H1 (cell line): Measurements from ENCODE around the gene OSBPL5. TPM values are rescaled to one million over a fixed set of nuclear protein-coding genes. Genes with fewer than 3 reads are reported as not detected.

Experiments
- CBX8 ChIP-seq: fragments of 300-800, 300-1000 bp; sonication (generic); IDR thresholded peaks from 2 replicates; pipeline ENCODE4 v1.7.1; 2016; ENCODE audit warnings: low read depth, low read length, borderline replicate concordance
- EGR1 ChIP-seq: IDR thresholded peaks from 2 replicates; pipeline ENCODE4 v1.6.1; 2011; ENCODE audit warnings: low read depth, low read length, borderline replicate concordance
- EP300 ChIP-seq, 2 experiments: IDR thresholded peaks; 1 replicate in 1 of 2; 2 replicates in 1 of 2; pipeline ENCODE4 v1.6.1; 2011 to 2012; ENCODE audit warnings: low read depth in 2 of 2, low read length in 2 of 2, mild to moderate bottlenecking in 2 of 2, borderline replicate concordance in 1 of 2, inconsistent platforms in 1 of 2, moderate library complexity in 1 of 2
- KDM4A ChIP-seq: IDR thresholded peaks from one replicate; pipeline ENCODE4 v1.7.1; 2012; ENCODE audit warnings: low read depth, mild to moderate bottlenecking, moderate library complexity, low read length, inconsistent platforms; ENCODE audit not compliant: severe bottlenecking
- USF2 ChIP-seq: IDR thresholded peaks from 2 replicates; pipeline ENCODE4 v1.6.1; 2011; ENCODE audit warnings: low read length, improper control_type of control experiment
- polyA plus RNA-seq, 7 experiments: library from polyadenylated mRNA; depleted of rRNA in 3 of 7; stranded (reverse) in 5 of 7; unstranded in 2 of 7; fragments of >200 nt in 5 of 7; fragments of 200-250 nt in 2 of 7; gene quantifications; 1 replicate in 5 of 7; 2 replicates in 1 of 7; 4 replicates in 1 of 7; pipeline versions ENCODE4 v1.2.1 to v1.2.3, GENCODE V29; 2011 to 2013; ENCODE audit warnings: missing spikeins in 2 of 7, mixed read lengths in 2 of 7
- total RNA-seq: library from RNA; stranded (reverse); fragmentation: NEBNext Ultra II Directional; extraction: Animal tissue kit (Norgen Biotek cat#: 25700); gene quantifications from 2 replicates; pipeline ENCODE4 v1.2.1, GENCODE V29; 2021
- TF ChIP-seq, protein P1 (sequence below), 3 experiments: IDR thresholded peaks; 1 replicate in 2 of 3; 2 replicates in 1 of 3; pipeline versions ENCODE4 v1.5.1 to v1.6.1; 2011; ENCODE audit warnings: low read length in 3 of 3, mild to moderate bottlenecking in 3 of 3, inconsistent platforms in 2 of 3, low read depth in 1 of 3, moderate library complexity in 1 of 3; ENCODE audit not compliant: insufficient read depth in 1 of 3; ENCODE audit errors: control extremely low read depth in 1 of 3

Gene OSBPL5
- total and polyA plus RNA-seq, 2 of the 8 experiments (the other 6 are each of a cell fraction or from before 2014, with no cell fraction given), result 3.4 to 9.9 TPM

DNA sequence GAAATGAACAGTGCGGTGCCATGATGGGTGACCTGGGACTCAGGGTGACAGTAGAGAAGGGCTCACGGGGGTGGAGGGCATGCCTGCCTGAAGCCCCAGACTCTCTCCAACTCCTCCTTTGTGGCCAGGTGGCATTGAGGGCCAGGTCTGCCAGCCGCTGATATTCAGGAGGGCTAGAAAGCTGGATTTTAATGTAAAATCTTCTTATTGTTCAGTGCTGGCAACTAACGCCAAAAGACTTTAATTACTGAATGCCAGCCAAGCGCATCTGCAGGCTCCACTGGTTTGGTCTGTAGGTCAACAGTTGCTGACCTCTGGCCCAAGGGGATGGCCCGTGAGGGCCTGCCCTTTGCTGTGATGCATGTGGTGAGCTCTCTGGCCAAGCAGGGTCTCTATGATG is 43.2 kb upstream of the OSBPL5 start (continued):
- TF ChIP-seq, protein P1, sequence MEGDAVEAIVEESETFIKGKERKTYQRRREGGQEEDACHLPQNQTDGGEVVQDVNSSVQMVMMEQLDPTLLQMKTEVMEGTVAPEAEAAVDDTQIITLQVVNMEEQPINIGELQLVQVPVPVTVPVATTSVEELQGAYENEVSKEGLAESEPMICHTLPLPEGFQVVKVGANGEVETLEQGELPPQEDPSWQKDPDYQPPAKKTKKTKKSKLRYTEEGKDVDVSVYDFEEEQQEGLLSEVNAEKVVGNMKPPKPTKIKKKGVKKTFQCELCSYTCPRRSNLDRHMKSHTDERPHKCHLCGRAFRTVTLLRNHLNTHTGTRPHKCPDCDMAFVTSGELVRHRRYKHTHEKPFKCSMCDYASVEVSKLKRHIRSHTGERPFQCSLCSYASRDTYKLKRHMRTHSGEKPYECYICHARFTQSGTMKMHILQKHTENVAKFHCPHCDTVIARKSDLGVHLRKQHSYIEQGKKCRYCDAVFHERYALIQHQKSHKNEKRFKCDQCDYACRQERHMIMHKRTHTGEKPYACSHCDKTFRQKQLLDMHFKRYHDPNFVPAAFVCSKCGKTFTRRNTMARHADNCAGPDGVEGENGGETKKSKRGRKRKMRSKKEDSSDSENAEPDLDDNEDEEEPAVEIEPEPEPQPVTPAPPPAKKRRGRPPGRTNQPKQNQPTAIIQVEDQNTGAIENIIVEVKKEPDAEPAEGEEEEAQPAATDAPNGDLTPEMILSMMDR (IDR thresholded peaks at IDR 0.05; ENCODE audit: control extremely low read depth in 1 of 3, insufficient read depth in 1 of 3, low read depth in 1 of 3, low read length in 3 of 3), result no peak
- TF ChIP-seq USF2, result no peak
- no peak for TF ChIP-seq EP300 (IDR thresholded peaks at IDR 0.05; ENCODE audit: borderline replicate concordance in 1 of 2, low read depth in 2 of 2, low read length in 2 of 2)
- no peak for TF ChIP-seq CBX8
- TF ChIP-seq KDM4A, result no peak
- no peak for TF ChIP-seq EGR1
- TF ChIP-seq, all 59 proteins: peak for 0
